ACC112 (cell line): ENCODE results near the gene PTH2R.
"Not testable (repeated sequence)": the region's sequence is repeated elsewhere in the genome, so short reads cannot be mapped to it uniquely, and the experiment has no call there.

Experiments used
- H2AFZ ChIP-seq: fragments of 200-600 bp; sonication (generic); one replicate; pipeline ENCODE4 v1.6.0; 2017; ENCODE audit warnings: antibody characterized with exemption, low read length; ENCODE audit not compliant: unreplicated experiment
- H3K27ac ChIP-seq: fragments of 200-600 bp; sonication (generic); 2 replicates; pipeline ENCODE4 v1.5.1; 2014; ENCODE audit warnings: low read depth, mild to moderate bottlenecking, antibody characterized with exemption, low read length, moderate library complexity
- H3K27me3 ChIP-seq: fragments of 200-600 bp; sonication (generic); 2 replicates; pipeline ENCODE4 v1.6.1; 2014; ENCODE audit warnings: mild to moderate bottlenecking, antibody characterized with exemption, low read length, moderate library complexity, mixed read lengths; ENCODE audit not compliant: insufficient read depth
- H3K36me3 ChIP-seq: fragments of 200-600 bp; sonication (generic); 2 replicates; pipeline ENCODE4 v1.6.1; 2016; ENCODE audit warnings: mild to moderate bottlenecking, antibody characterized with exemption, low read length, moderate library complexity, mixed read lengths; ENCODE audit not compliant: insufficient read depth
- H3K4me1 ChIP-seq: fragments of 200-600 bp; sonication (generic); one replicate; pipeline ENCODE4 v1.6.1; 2016; ENCODE audit warnings: low read length, mixed read lengths; ENCODE audit not compliant: insufficient read depth, unreplicated experiment, control insufficient read depth
- H3K4me3 ChIP-seq: fragments of 200-600 bp; sonication (generic); 2 replicates; pipeline ENCODE4 v1.5.1; 2014; ENCODE audit warnings: mild to moderate bottlenecking, low read depth, low read length
- H3K79me2 ChIP-seq: fragments of 200-600 bp; sonication (generic); one replicate; pipeline ENCODE4 v1.6.0; 2016; ENCODE audit warnings: low read length; ENCODE audit not compliant: control insufficient read depth, unreplicated experiment, insufficient read depth

The PTH2R gene

DNA sequence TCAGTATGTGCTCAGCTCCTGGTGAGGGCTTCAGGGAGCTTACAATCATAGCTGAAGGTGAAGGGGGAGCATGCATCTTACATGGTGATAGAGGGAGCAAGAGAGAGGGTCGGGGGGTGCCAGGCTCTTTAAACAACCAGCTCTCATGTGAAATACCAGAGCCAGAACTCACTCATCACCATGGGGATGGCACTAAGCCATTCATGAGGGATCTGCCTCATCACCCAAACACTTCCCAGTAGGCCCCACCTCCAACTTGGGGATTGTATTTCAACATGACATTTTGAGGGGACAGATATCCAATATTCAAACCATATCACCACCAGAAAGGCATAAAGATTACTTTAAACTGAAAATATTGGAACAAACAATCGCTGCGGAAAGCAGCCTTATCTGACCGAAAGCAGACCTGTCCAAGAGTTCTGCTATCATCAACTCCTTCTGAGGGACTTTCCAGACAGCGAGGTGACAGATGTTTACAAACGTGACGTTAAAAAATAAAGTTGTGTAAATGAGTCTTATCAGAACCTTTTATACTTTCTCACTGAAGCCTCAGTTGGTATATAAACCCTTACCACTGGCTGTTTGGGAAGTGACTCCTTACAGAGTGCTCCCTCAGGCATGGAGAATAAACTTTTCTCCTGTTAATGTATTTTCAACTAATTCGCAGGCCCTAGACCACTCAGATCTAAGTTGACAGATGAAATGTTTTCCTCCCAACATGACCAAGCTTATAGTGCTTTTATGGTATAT lies 35.5 kb upstream of the PTH2R start:
- no peak overlapping the region for H3K4me3 ChIP-seq
- peaks cover 19% of the 10 kb centered on the region for H3K4me1 ChIP-seq
- H3K27me3 ChIP-seq, result peaks cover 16% of the 10 kb centered on the region
- no peaks in the 10 kb centered on the region for H3K79me2 ChIP-seq
- no peaks in the 10 kb centered on the region for H3K36me3 ChIP-seq
- H3K27ac ChIP-seq, result no peak overlapping the region
- H2AFZ ChIP-seq, result no peak overlapping the region

DNA sequence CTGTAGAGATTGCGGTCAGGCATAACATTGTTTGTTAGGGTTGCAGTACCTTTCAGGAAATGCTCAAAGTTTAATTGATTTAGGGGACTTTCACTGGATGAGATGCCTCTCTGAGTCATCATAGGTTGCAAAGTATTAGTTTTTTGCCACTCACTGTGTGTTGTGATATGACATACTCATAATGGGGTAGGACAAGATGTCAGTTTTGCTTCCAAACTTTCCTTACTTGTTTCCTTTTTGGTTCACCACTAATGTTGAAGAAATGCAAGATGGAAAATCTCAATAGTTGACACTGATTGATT lies 35.0 kb upstream of the PTH2R start:
- Histone ChIP-seq H2AFZ (no peak overlapping the region), H3K79me2 (no peaks in the 10 kb centered on the region), H3K36me3 (no peaks in the 10 kb centered on the region), H3K27me3 (peaks cover 20% of the 10 kb centered on the region), H3K27ac (no peak overlapping the region), H3K4me3 (no peak overlapping the region), H3K4me1 (peaks cover 19% of the 10 kb centered on the region)

DNA sequence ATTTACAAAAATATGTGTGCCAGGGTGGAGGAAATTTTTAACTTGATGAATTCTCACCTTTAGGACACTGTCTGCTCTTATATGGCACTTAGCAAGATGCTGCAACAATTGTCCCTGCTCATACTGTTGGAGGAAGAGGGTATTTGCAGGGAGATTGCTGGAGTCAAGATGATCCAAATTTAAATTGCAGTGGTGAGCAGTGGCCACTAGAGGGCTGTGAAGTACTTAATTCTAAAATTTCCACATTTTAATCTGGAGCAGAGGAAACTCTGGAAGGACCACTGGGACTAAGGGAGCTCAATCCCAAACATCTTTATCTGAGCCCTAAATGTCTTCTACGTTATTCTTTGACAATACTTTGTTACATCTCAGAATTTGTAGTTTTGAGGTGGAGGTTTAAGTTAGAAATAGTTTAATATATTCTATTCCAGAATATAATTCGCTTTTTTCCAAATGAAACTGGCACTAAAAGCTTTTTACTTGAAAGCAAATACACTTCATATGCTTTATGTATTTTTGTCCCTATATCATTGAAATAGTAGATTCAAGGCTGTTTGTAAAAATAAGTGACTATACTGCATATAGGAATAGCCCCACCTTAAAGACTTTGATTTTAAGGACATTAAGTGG lies 33.0 kb upstream of the PTH2R start:
- Histone ChIP-seq H2AFZ (no peak overlapping the region), H3K4me3 (no peak overlapping the region), H3K79me2 (no peaks in the 10 kb centered on the region), H3K4me1 (peaks cover 19% of the 10 kb centered on the region), H3K27ac (no peak overlapping the region), H3K27me3 (peaks cover 20% of the 10 kb centered on the region), H3K36me3 (no peaks in the 10 kb centered on the region)

DNA sequence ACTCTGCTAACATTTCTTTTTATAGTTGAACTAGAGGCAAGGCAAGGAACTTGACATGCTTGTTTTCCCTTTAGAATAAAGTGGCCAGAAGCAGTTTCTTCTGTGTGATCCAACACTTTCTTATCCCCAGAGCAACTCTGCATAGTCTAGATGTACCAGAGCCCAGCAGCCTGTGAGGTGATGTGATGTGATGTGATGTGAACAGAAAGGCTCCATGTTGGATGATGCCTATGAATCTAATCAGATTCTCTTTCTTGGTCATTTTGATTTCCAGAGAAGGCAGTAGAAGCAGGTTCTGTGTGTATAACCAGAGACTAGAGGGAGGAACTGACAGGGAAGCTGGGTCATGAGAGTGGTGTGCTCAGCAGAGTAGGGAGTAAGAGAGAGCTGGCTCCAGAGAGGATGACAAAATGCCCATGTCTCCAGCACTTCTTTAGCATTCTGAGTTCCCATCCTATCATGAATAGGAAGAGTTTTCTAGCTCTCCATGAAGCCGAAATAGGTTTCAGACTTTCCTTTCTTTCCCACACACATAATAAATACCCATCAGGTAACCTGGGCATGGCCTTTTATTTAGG lies 31.0 kb upstream of the PTH2R start:
- Histone ChIP-seq H2AFZ (no peak overlapping the region), H3K4me3 (no peak overlapping the region), H3K4me1 (peaks cover 7% of the 10 kb centered on the region), H3K27me3 (peaks cover 29% of the 10 kb centered on the region), H3K36me3 (no peaks in the 10 kb centered on the region), H3K27ac (no peak overlapping the region), H3K79me2 (no peaks in the 10 kb centered on the region)

DNA sequence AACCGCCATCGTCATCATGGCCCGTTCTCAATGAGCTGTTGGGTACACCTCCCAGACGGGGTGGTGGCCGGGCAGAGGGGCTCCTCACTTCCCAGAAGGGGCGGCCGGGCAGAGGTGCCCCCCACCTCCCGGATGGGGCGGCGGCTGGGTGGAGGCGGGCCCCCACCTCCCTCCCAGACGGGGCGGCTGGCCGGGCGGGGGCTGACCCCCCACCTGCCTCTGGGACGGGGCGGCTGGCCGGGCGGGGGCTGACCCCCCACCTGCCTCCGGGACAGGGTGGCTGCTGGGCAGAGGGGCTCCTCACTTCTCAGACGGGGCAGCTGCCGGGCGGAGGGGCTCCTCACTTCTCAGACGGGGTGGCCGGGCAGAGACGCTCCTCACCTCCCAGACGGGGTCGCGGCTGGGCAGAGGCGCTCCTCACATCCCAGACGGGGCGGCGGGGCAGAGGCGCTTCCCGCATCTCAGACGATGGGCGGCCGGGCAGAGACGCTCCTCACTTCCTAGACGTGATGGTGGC lies 29.2 kb upstream of the PTH2R start:
- not testable (repeated sequence) for H3K27ac ChIP-seq, H3K79me2 ChIP-seq, H3K4me1 ChIP-seq, H3K4me3 ChIP-seq, H2AFZ ChIP-seq, H3K36me3 ChIP-seq
- H3K27me3 ChIP-seq, result peaks cover 42% of the 10 kb centered on the region

DNA sequence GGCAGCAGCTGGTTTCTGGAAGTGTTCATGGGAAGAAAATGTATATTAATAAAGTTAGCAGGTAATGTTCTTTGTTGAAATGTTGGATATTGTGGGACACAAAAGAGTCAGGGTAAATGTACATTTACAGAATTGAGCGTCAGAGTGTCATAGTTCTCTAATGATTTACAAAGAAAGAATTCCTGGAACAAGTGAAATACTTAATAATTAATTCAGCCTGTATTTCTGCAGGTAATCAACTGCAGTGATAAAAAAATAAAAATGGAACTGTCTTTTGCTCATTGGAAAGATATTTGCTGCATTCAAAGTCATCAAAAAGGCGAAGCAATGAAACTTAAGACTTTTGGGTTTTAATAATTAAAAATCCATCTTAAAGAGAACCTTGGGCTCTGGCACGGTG lies 27.4 kb upstream of the PTH2R start:
- Histone ChIP-seq H3K27me3 (peaks cover 55% of the 10 kb centered on the region), H3K4me1 (no peaks in the 10 kb centered on the region), H2AFZ (no peak overlapping the region), H3K4me3 (no peak overlapping the region), H3K27ac (no peak overlapping the region), H3K79me2 (no peaks in the 10 kb centered on the region), H3K36me3 (no peaks in the 10 kb centered on the region)

DNA sequence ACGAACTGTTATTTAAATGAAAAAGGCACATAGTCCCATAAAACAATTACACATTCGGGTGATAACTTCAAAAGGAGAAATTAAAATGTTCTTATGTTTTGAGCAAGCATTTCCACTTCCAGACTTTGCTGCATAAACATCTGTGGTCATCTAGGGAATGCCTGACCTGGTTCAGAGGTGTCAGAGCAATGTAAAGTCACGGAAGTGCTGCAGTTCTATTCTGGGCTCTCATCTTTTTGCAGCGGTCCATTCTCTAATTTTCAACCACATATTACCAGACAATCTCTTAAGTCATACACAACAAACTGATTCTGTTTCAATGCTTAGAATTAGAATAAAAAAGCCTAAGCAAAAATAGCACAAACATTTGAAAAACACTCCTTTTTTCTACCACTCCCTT lies 22.0 kb upstream of the PTH2R start:
- no peaks in the 10 kb centered on the region for H3K79me2 ChIP-seq
- H3K4me3 ChIP-seq, result no peak overlapping the region
- H3K36me3 ChIP-seq, result no peaks in the 10 kb centered on the region
- H3K27ac ChIP-seq, result no peak overlapping the region
- no peak overlapping the region for H2AFZ ChIP-seq
- H3K4me1 ChIP-seq, result no peaks in the 10 kb centered on the region
- H3K27me3 ChIP-seq, result peaks cover 79% of the 10 kb centered on the region

DNA sequence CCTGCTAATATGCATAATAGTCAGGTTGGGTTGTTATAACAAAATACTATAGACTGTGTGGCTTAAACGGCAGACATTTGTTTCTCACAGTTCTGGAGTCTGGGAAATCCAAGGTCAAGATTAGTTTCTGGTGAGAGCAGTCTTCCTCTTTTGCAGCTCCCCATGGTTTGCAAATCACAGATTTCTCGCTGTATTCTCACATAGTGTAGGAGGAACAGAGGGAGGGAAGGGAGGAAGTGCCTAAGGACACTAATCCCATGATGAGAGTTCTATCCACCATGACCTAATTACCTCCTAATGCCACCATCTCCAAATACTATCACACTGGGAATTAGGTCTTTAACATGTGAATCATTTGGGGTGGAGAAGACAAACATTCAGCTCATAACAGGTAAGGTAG lies 20.1 kb upstream of the PTH2R start:
- Histone ChIP-seq H3K27me3 (peaks cover 74% of the 10 kb centered on the region), H3K27ac (no peak overlapping the region), H2AFZ (no peak overlapping the region), H3K4me3 (no peak overlapping the region), H3K36me3 (no peaks in the 10 kb centered on the region), H3K4me1 (no peaks in the 10 kb centered on the region), H3K79me2 (no peaks in the 10 kb centered on the region)

DNA sequence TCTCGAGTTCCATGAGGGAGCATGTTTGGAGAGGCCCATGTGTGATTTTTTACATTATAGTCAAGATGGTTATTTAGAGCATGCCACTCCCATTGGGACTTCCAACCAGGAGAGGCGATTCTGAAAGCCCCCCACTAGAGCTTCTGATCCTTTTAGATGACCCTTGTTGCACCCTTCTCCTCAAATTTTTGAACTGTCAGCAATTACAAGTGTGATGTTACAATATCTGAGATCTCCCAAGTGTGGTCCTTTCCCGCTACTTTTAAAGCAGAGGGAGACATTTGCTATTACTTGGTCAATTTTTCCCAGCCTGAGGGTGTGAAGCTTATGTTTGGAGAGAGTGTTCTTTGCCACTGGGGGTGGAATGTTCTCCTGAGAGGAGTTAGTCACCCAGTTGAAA lies 16.7 kb upstream of the PTH2R start:
- Histone ChIP-seq H3K79me2 (no peaks in the 10 kb centered on the region), H3K27me3 (peaks cover 42% of the 10 kb centered on the region), H3K36me3 (no peaks in the 10 kb centered on the region), H3K4me1 (no peaks in the 10 kb centered on the region), H3K4me3 (no peak overlapping the region), H3K27ac (no peak overlapping the region), H2AFZ (no peak overlapping the region)

DNA sequence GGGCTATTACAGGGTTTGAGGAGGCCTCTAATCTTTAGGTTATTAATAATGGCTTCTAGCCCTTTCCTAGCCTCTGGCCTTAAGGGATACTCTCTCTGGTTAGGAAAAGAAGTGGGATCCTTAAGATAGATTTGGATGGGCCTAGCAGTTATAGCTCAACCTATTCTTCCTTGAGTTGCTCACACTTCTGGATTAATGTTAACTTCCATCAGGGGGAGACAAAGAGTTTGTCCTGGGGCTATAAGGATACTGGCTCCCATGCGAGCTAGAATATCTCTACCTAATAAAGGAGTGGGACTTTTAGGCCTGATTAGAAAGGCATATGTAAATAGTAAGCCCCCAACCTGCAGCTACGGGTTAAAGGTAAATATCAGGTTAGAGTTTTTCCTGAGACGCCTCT lies 14.3 kb upstream of the PTH2R start:
- no peak overlapping the region for H2AFZ ChIP-seq
- H3K27ac ChIP-seq, result no peak overlapping the region
- H3K4me3 ChIP-seq, result no peak overlapping the region
- no peaks in the 10 kb centered on the region for H3K79me2 ChIP-seq
- peaks cover 22% of the 10 kb centered on the region; the same call in 1 of the 2 replicates for H3K27me3 ChIP-seq
- no peaks in the 10 kb centered on the region for H3K4me1 ChIP-seq
- H3K36me3 ChIP-seq, result no peaks in the 10 kb centered on the region

DNA sequence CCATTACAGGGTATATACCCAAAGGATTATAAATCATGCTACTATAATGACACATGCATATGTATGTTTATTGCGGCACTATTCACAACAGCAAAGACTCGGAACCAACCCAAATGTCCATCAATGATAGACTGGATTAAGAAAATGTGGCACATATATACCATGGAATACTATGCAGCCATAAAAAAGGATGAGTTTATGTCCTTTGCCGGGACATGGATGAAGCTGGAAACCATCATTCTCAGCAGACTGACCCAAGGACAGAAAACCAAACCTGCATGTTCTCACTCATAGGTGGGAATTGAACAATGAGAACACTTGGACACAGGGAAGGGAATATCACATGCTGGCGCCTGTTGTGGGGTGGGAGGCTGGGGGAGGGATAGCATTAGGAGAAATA lies 9.8 kb upstream of the PTH2R start:
- not testable (repeated sequence) for H3K4me1 ChIP-seq, H3K79me2 ChIP-seq, H3K27ac ChIP-seq, H3K36me3 ChIP-seq, H2AFZ ChIP-seq, H3K4me3 ChIP-seq
- H3K27me3 ChIP-seq, result peaks cover 36% of the 10 kb centered on the region
